Astrocyte (in vitro differentiated cells and primary cell): Measurements from ENCODE around the gene HDGFL3.

ENCODE experiments used
- CTCF ChIP-seq: IDR thresholded peaks from 2 replicates; pipeline ENCODE4 v1.5.1; 2011; ENCODE audit warnings: low read depth, mild to moderate bottlenecking, inconsistent platforms, low read length, moderate library complexity; ENCODE audit not compliant: insufficient read depth
- EZH2 ChIP-seq: IDR thresholded peaks from 2 replicates; pipeline ENCODE4 v1.6.1; 2012; ENCODE audit warnings: mild to moderate bottlenecking, low read length, inconsistent platforms; ENCODE audit not compliant: insufficient read depth

- TF ChIP-seq CTCF = no peak
- TF ChIP-seq EZH2 = no peak
Measured at GRCh38 chr15:83153288-83153687, 54.3 kb downstream of the HDGFL3 start.
